Activated CD4-positive, alpha-beta T cell treated with anti-CD3 and anti-CD28 coated beads for 24 hours (primary cell): ENCODE results near the gene MSX2.
A peak's percentile ranks its signal among the peaks of the same experiment; 100 is the strongest.

Experiments used
- DNase-seq, 2 donors: peaks; one replicate each; pipeline ENCODE4 v3.0.0-alpha.2; 2020; ENCODE audit warnings: low read depth in 2 of 2

MSX2 gene

DNA sequence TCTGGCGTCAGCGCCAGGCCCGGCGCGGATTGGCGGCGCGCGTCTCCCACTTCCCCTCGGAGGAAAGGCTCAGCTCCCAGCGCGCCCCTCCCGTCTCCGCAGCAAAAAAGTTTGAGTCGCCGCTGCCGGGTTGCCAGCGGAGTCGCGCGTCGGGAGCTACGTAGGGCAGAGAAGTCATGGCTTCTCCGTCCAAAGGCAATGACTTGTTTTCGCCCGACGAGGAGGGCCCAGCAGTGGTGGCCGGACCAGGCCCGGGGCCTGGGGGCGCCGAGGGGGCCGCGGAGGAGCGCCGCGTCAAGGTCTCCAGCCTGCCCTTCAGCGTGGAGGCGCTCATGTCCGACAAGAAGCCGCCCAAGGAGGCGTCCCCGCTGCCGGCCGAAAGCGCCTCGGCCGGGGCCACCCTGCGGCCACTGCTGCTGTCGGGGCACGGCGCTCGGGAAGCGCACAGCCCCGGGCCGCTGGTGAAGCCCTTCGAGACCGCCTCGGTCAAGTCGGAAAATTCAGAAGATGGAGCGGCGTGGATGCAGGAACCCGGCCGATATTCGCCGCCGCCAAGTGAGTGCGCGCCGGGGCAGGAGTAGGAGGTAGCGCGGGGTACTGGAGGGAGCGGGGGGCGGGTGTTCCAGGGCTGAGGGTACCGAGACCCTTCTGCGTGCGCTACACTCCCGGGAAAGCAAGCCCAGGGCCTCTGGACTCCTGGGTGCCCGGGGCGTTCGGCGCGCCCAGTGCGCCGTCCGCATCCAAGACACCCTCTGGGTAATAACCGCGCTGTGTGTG, at the start of gene MSX2:
Gene MSX2 (plus strand): TSS at position 99 of the 777 bp plus-strand sequence. CDS start 78 bp downstream, at position 177.
- DNase-seq, result peak in 1 of 2 donors; percentile 5

DNA sequence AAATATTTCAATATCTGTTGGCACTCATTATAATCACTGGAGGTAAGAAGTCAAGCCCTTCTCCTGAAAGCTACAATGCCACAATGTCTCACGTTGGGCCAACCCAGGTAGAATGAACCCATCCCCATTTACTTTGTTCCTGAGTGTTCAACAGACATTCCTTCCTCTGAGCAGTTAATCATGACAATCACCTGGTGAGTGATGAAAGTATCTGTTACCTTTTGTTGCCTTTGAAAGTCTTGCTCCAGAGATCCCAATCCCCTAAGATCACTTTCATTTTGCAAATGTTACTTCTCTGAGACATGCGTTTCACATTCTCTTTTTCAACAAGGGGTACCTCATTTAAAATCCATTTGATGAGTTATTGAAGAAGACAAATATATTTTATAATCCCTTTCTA, 49.3 kb upstream of the MSX2 start:
- DNase-seq, result no peak

DNA sequence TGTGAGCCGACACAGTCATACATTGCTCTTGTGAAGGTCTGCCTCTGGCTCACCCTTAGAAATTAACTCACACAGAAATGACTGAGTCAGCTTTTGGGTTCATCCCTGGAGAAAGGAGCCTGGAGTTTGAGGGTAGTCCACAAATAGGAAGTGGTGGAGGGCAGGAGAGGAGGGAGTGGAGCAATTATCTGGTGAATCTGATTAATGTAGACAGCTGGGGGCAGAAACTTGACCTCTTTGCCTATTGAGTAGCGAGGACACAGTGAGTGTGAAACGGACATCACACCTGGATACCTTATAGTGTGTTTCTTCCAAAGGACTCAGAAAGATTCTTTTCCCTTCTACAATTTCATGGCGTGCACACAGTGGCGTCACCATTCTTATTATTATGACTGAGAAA, 48.5 kb upstream of the MSX2 start:
- DNase-seq, result no peak

- DNase-seq, result no peak
These were observed 46.3 kb upstream of the MSX2 start for GRCh38 chr5:174678107-174678506.

- DNase-seq, result no peak
These were observed 43.3 kb upstream of the MSX2 start for GRCh38 chr5:174680901-174681565.

DNA sequence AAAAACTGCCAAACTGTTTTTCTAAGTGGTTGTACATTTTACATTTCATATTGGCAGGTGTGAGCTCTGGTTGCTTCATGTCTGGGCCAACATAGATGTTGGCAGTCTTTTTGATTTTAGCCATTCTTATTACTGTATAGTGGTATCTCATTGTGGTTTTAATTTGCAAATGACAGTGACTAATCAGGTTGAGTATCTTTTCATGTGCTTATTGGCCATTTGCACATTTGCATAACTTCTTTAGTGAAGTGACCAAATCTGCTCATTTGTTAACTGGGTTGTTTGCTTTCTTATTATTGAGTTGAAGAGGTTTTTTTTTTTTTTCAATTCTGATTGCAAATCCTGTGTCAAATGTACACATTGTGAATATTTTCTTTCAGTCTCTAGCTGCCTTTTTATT, 36.9 kb upstream of the MSX2 start:
- DNase-seq, result no peak

DNA sequence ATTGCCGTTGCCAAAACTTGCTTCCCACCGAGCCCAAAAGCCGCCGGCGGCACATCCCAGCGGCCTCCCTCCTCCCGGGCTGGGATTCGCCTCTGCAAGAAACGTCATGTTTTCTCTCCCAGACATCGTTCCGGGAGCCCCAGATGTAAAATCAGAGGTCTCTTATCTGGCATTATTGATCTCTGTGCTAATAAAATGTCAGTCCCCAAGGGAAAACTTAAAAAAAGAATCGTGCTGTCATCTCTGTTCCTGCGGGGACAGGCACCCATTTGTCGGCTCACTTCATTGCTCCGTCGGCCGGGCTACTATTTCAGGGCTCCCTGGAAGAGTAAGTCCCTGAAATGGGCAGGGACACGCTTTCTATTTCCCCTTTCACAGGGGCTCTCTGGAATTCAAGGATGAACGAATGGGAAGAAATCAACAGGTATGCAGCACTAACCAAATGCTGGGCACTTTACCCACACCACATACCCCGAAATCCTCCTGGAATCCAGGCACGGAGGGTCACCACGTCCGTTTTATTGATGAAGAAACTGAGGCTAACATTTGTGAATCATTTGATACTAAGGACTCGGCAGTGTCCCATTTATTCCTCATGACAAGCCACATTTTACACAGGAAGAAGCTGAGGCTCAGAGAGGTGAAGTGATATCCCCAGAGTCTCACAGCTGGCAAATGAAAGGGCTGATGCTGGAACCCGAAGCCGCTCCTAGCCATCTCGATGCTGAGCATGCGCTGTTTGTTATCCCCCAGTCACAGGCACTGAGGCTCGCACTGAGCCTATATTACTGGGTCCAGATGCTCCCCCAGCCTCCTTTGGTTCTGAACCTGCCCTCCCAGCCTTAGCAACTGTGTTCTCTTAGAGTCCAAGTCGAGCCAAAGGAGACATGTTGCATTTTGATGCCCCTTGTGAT, 35.7 kb upstream of the MSX2 start:
- DNase-seq, result no peak

DNA sequence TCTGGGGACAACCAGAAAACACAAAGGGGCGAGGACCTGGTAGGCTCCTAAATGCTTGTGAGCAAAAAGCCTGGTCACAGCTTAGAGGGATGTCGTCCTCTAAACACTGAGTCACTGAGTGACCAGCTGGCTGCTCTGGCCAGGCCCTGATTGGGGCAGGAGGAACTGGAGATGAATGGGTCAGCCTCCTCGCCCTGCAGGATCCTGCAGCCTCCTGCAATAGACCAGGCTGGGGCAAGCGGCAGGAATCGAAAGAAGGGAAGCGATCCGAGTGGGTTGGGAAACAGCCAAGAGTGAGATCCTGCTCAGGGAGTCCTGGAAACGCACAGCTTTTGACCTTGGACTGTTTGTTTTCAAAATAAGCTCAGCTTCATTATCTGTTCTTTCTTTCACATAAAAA, 34.1 kb upstream of the MSX2 start:
- DNase-seq, result no peak

DNA sequence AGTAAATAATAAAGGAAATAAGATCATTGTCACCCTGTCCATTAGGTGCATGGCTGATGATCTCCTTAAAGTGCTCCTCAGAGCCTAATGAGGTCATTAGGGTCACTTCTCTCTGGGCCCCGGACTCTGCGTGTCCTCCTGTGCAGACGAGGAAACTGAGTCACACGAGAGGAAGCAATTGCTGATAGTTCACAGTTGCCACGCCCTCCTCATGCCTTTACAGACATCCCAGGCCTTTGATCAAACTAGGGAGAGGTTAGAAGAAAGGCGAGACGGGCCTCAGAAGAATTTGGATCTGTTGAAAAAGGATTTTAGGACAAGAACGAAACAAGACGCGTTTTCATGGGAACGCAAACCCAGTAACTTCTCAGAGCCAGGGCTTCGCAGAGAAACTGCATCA, 32.0 kb upstream of the MSX2 start:
- no peak for DNase-seq

DNA sequence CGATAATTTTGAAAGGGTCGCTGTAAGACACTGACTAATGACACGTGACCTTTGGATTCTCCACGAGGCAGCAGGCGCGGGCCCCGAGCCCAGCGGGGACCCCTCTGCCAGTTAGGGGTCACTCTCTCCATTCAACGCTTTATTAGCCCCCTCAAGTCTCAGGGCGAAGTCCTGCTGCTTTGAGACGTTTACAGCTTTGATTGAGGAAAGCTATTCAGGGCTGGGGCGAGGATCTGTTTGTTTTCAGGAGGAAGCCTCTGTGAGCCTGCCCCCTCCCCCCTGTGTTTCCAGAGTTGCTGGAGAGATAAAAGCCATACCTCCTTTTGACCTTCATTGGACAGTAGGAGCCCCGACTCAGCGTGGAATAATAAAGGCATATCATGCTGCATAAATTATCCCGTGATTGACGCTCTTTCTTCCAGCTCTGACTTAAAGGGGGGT, 31.4 kb upstream of the MSX2 start:
- DNase-seq, result no peak

- DNase-seq, result no peak
These were observed 30.5 kb upstream of the MSX2 start for GRCh38 chr5:174693697-174694385.

DNA sequence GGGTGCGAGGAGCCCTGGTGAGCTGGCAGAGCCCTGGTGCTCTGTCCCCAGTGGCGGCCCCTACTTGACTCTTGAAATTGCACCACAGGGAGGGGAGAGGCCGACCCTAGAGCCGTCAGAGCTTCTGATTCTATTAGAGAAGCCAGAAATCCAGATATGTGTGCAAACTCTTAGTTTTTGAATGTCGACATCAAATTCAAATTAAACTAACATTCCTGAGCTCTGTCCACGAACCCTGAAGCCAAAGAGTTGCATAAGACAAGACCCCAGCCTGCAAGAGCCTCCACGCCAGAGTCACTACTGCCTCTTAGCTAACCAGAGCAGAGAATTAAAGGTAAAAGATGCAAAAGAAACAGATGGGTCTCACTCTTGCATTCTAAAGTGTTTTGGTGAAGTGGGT, 29.8 kb upstream of the MSX2 start:
- no peak for DNase-seq

- DNase-seq, result no peak
These were observed 26.2 kb upstream of the MSX2 start for GRCh38 chr5:174698156-174698555.

GRCh38 chr5:174699131-174699530, 25.3 kb upstream of the MSX2 start:
- DNase-seq, result no peak

DNA sequence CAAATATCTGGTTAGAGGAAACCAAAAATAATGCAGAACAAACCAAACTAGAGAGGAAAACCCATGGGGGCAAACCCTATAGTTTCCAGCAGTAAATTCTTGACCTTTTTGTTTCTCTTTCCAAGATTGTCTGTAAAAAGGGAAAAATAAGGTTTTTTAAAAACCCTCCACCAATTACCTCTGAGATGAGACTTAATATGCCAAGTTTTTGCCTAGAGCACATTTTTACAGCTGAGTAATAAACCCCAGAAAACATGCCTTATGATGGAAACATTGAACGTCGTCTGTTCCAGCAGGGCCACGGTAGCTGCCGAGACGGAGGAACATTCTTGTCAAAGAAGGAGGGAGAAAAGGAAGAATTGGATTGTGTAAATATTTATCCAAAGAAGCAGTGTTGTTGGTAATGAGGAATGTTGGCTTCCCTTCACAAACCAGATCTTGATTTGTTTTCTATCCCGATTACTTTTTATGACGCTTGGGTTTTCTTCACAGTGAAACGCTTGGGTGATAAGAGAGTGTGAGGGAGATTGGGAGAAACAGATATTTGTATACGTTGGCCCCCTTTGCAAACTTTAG, 17.3 kb upstream of the MSX2 start:
- no peak for DNase-seq

DNA sequence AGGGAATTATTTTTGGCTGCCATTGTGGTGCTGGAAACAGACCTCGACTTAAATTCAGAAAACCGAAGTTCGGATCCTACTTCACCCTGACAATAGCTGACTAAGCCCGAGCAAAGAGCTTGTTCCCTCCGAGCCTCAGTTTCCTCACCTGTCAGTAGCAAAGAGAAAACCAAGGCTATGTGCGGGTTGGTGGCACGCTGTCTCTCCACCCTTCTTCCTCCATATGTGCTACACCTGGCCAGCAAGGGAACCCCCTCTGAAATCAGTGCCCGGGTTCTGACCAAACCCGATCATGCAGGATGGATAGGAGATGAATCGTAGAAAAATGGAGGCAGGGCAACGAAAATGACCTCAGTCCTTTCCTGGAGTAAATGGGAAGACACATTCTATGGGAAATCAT, 16.7 kb upstream of the MSX2 start:
- DNase-seq, result no peak

GRCh38 chr5:174708476-174709207, 15.7 kb upstream of the MSX2 start:
- no peak for DNase-seq

- DNase-seq, result no peak
These were observed 9.6 kb upstream of the MSX2 start for GRCh38 chr5:174714751-174715150.

DNA sequence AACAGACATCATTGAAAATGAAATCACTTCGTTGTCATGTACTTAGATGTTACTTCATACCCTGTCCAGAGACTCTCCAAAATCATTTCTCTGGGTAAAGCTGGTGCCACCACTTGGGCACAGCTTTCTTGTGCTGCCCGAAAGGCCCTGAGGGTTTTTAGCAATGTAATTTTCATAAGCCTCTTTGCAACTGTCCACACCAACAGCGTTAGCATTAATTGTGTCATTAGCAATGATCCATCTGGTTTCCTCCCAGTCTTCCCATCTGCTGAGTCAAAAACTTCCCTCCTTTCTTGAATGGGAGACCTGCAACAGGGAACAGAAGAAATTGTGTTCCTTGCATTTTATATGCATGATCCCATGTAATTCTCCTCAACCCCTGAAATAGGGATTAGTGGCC, 8.6 kb upstream of the MSX2 start:
- no peak for DNase-seq

DNA sequence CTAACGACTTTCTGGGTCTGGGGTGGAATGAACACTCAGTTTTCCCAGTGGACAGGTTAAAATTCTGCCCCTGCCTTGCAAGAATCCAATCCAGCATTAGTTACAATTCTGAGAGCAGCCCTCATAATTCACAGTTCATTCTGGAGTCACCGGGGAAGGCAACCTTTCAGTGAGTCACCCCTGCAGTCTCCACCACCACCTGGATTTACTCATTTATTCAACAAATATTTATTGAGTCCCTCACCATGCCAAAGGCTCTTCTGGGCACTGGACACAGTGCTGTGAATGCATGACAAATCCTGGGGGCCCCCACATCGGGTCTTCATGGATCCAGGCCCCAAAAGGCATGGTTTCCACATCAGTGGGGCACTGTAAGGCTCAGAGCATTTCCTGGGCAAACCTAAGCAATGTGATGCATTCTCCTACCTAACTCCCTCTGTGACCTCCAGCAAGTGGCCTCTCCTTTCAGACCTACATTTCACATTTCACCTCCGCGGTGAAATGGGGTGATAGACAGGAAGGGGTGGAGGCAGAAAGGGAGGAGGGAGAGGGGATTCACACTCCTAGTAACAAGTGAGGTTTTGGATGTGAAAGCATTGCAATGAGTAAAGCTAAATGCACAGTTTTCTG, 6.4 kb upstream of the MSX2 start:
- no peak for DNase-seq
